GDM1 (cell line): ENCODE measurements around the gene CHST3.

Experiments
- DNase-seq: peaks from one replicate; lab custom pipeline; 2025; lab: John Stamatoyannopoulos, UW

The CHST3 gene

DNA sequence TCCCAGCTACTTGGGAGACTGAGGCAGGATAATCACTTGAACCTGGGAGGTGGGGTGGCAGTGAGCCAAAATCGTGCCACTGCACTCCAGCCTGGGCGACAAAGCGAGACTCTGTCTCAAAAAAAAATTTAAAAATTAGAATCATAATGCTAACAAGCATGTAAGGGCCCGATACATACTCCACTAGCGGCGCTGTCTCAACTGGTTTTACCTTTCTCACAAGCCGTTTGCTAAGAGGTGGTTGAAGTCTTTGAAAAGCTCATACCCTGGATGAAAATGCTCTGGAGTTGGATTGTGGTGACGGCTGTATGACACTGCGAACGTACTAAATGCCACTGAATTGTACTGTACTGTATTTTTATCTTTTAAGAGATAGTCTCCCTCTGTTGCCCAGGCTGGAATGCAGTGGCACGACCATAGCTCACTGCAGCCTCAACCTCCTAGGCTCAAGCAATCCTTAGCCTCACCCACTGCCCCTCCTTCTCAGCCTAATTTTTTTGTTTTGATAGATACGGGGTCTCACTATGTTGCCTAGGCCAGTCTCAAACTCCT, 94.2 kb downstream of the CHST3 start:
- DNase-seq = no peak

DNA sequence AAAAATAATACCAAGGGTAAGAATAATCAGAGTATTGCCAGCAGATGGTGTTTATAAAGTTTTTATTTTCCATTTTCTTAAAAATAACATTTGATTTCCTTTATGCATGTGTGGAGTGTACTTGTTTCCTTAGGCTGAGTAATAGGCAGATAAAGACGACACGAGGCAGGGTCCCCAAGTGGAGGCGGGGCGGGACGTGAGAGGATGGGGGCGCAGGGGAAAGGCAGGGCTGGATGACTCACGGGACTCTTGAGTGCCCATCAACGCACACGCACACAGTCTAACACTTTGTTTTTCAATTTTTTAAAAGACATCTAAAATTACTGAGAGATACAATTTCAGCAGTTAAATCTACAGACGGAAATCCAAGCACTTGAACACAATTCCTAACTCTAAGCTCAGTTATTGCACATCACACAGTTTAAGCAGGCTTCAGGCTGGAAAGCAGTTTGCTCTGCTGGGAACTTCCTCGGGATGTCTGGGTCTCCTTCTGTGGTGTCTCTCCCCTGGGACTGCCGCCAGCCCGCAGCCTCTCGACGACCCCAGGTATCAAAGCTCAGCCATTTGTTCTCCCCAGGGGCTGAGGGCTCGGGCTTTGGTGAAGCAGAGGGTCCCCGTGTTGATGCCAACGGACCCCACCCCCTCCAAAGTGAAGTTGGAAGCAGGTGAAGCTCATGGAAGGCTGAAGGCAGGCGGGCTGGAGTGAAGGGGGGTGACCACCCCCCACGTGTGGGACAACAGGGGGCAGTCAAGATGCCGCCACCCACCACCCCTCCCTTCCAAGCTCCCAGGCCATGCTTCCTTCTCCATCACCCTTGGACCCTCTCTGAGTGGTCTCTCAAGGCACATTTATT, 95.0 kb downstream of the CHST3 start:
- DNase-seq = no peak

DNA sequence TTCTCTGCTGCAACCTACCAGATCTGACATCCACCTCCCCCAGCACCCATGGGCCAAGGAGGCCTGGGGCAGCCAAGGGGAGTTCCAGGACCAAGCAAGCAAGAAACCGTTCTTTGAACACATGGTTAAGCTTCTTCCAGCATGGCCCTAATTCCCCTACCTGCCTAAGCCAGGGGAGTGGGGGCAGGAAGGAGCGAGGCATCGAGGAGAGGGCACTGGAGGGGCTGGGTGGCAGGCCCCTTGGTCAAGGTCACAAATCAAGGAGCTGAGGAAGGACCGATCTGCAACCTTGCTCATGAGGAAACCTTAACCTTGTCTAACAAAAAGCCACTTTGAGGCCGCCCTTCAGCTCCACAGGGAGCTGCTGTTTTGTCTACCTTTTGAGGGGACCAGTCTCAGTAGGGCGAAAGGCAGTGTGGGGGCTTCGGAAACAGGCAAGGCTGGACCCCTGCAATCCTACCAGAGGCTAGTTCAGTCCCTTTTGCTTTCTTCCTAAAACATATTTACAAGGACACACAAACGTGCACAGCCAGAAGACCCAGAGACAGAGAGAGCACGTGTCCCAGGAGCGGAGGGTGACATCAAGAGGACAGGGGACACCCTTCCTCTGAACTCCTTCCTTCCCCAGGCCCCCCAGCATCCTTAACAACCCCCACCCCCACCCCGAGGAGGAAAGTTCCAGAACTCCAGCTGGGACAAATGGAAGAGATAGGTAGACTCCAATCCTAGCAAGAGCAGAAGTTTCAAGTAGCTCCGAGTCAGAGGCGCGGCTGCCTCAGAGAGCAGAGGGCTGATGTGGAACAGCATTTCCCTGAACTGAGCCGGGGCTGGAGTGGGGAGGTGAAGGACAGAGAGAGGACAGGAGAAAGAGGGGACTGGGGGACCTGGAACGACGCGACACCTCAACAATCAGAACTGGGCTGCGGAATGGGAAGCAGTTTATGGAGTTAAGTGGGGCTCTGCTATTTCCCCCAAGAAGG, 95.9 kb downstream of the CHST3 start:
- DNase-seq = no peak

DNA sequence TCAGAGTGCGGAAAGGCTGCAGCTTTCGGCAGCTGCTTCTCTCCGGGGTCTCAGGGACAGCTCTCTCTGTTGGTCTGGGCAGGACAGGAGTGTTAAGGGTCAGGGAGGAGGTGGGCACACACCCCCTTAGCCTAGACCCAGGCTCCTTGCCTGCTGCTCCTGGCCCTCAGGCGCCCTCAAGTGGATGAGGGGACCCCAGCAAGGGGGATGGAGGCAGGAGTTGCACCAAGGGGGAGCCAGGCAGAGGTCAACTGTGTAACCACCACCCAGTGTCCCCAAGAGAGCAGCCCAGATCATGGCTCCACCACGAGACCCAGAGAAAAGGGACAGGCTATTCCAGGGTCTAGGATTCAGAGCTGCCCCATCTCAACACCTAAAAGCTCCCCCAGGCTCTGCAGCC, 97.3 kb downstream of the CHST3 start:
- DNase-seq = no peak

DNA sequence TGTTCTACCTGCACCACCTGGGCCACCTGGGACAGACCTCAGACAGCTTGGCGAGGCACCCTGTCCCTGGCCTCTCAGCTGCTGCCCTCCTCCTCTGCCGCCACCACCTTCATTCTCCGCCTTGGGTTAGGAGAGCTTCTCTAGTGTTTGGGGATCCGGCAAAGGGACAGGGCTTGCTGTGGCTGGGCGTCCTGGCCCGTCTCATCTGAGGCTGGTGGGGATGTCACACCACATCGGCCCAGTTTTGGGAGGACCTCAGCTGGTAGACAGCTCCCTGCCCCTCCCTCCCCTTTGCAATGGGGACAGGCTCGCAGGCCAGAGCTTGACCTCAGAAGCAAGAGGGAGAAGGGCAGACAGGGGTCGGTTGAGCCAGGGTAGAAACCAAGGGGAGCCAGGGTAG, 97.7 kb downstream of the CHST3 start:
- no peak for DNase-seq

DNA sequence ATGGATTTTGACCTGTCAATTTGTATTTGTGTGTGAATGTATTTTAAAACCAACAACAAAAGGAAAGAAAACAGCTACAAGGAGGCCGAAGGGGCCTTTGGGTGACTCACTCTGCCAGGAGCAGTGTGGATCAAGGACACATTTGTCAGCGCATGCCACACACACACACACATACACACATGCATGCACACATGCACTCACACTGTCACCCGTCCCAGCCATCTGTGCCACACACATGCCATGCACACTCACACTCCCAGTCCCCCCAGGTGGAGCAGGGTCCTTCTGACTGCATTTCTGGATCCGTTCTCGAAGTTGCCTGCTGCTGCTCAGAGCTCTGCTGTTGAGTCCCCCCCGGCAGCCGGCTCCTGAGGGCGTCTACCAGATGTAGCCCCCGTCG, 98.2 kb downstream of the CHST3 start:
- no peak for DNase-seq
